PC-3 (cell line): ENCODE results near the gene LY86. TPM values are rescaled to one million over a fixed set of nuclear protein-coding genes. Genes with fewer than 3 reads are reported as not detected.

ENCODE experiments used
- ATAC-seq: fragments of 200-7000 bp; cut with Tn5 transposase; 2 replicates; pipeline ENCODE4 v1.9.1; 2020; ENCODE audit warnings: mild to moderate bottlenecking, moderate library complexity
- BruUV-seq: library from RNA; stranded (reverse); fragments of 400-500 nt; replicated peaks from 2 replicates; lab custom pipeline; 2021; lab: Mats Ljungman, UMichigan
- CTCF ChIA-PET: fragments of 300-600 bp; sonication (Branson Sonifier 250); formaldehyde crosslinking; loops from one replicate; lab custom pipeline; 2022; ENCODE audit warnings: antibody characterized with exemption; lab: Charles Lee
- POLR2A ChIA-PET: fragments of 300-600 bp; sonication (Branson Sonifier 250); formaldehyde crosslinking; loops from one replicate; lab custom pipeline; 2022; ENCODE audit warnings: antibody characterized with exemption; ENCODE audit not compliant: unreplicated experiment; lab: Charles Lee
- DNase-seq: peaks from one replicate; pipeline ENCODE4 v3.0.0-alpha.2; 2015
- H2AFZ ChIP-seq: fragments of 300-600 bp; sonication (generic); 2 replicates; pipeline ENCODE4 v1.6.0; 2016; ENCODE audit warnings: antibody characterized with exemption, low read length
- H3F3A ChIP-seq: fragments of 300-600 bp; sonication (generic); one replicate; pipeline ENCODE4 v1.6.0; 2017; ENCODE audit warnings: antibody characterized with exemption, low read length, control low read depth, mild to moderate bottlenecking; ENCODE audit not compliant: unreplicated experiment
- H3K27ac ChIP-seq: fragments of 300-600 bp; sonication (generic); 2 replicates; pipeline ENCODE4 v1.5.1; 2016; ENCODE audit warnings: mild to moderate bottlenecking, low read length
- H3K27me3 ChIP-seq: fragments of 300-600 bp; sonication (generic); 2 replicates; pipeline ENCODE4 v1.6.1; 2016; ENCODE audit warnings: low read length, mixed read lengths
- H3K36me3 ChIP-seq: fragments of 300-600 bp; sonication (generic); 2 replicates; pipeline ENCODE4 v1.6.1; 2016; ENCODE audit warnings: low read depth, mixed run types, low read length, mixed read lengths
- H3K4me1 ChIP-seq: fragments of 300-600 bp; sonication (generic); 2 replicates; pipeline ENCODE4 v1.5.1; 2016; ENCODE audit warnings: low read length; ENCODE audit not compliant: insufficient read depth
- H3K4me2 ChIP-seq: fragments of 300-600 bp; sonication (generic); 2 replicates; pipeline ENCODE4 v1.6.0; 2016; ENCODE audit warnings: low read length
- H3K4me3 ChIP-seq: fragments of 300-600 bp; sonication (generic); 2 replicates; pipeline ENCODE4 v1.5.1; 2016; ENCODE audit warnings: mild to moderate bottlenecking, low read length, mixed read lengths
- H3K79me2 ChIP-seq: fragments of 300-600 bp; sonication (generic); 2 replicates; pipeline ENCODE4 v1.6.1; 2017; ENCODE audit warnings: low read length, mixed read lengths
- H3K9ac ChIP-seq: fragments of 300-600 bp; sonication (generic); 2 replicates; pipeline ENCODE4 v1.6.0; 2016; ENCODE audit warnings: mild to moderate bottlenecking, low read length
- H3K9me2 ChIP-seq: fragments of 300-600 bp; sonication (generic); replicated peaks from 2 replicates; pipeline ENCODE4 v1.6.1; 2016; ENCODE audit warnings: mixed run types, low read length, mixed read lengths
- H3K9me3 ChIP-seq: fragments of 300-600 bp; sonication (generic); 2 replicates; pipeline ENCODE4 v1.6.1; 2016; ENCODE audit warnings: low read length, mixed read lengths
- H4K20me1 ChIP-seq: fragments of 300-600 bp; sonication (generic); 2 replicates; pipeline ENCODE4 v1.6.1; 2016; ENCODE audit warnings: low read length, mixed read lengths
- CTCF ChIP-seq: fragments of 300-600 bp; sonication (generic); conservative IDR thresholded peaks from 2 replicates; pipeline ENCODE4 v1.5.1; 2017; ENCODE audit warnings: antibody characterized with exemption, low read depth, mild to moderate bottlenecking, low read length
- EZH2 ChIP-seq: fragments of 300-600 bp; sonication (generic); IDR thresholded peaks from one replicate; pipeline ENCODE4 v1.6.1; 2017; ENCODE audit warnings: antibody characterized with exemption, mild to moderate bottlenecking, low read length; ENCODE audit not compliant: unreplicated experiment
- EZH2phosphoT487 ChIP-seq: fragments of 300-600 bp; sonication (generic); IDR thresholded peaks from 2 replicates; pipeline ENCODE4 v1.6.1; 2018; ENCODE audit warnings: mild to moderate bottlenecking, antibody characterized with exemption, low read length, borderline replicate concordance
- intact Hi-C: fragments of 100-400 bp; cut with micrococcal nuclease; formaldehyde crosslinking; loops from 2 replicates; pipeline ENCODE4 v1.9.0; 2023
- total RNA-seq: library from RNA; depleted of rRNA; stranded (reverse); fragments of >200 nt; gene quantifications from 2 replicates; pipeline ENCODE4 v1.2.3, GENCODE V29; 2014

LY86 gene
- total RNA-seq, 1 experiment from 2014 or later, result not detected

DNA sequence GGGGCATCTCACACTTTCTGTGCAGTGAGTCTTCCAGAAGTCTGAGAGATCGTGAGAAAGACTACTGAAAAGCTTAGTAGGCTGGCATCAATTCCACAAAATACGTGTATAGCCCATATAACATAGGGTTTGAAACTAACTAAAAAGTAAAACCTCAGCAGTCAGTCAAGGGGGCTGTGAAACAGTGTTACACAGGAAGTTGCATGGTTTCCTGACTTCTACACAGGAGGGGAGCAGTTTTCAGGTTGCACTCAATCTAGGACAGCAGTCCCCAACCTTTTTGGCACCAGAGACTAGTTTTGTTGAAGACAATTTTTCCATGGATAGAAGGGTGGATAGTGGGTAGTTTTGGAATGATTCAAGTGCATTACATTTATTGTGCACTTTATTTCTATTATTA lies 4.7 kb upstream of the LY86 start:
- H3K27ac ChIP-seq, result no peak overlapping the region
- intact Hi-C loops, result no loop called here
- H4K20me1 ChIP-seq, result no peaks in the 10 kb centered on the region
- TF ChIP-seq EZH2phosphoT487, result no peak
- no peak for TF ChIP-seq CTCF
- no peak for TF ChIP-seq EZH2
- no peak overlapping the region for H3K4me3 ChIP-seq
- H3F3A ChIP-seq, result no peaks in the 10 kb centered on the region
- ChIA-PET CTCF (no interaction called here), POLR2A (no interaction called here)
- H3K9ac ChIP-seq, result no peak overlapping the region
- H3K9me2 ChIP-seq, result no peaks in the 10 kb centered on the region
- H3K27me3 ChIP-seq, result peaks cover 62% of the 10 kb centered on the region
- H2AFZ ChIP-seq, result no peak overlapping the region
- no peak for ATAC-seq
- BruUV-seq, result no TSS peak
- no peaks in the 10 kb centered on the region for H3K4me1 ChIP-seq
- no peaks in the 10 kb centered on the region for H3K9me3 ChIP-seq
- no peak overlapping the region for H3K4me2 ChIP-seq
- no peaks in the 10 kb centered on the region for H3K36me3 ChIP-seq
- no peaks in the 10 kb centered on the region for H3K79me2 ChIP-seq
- DNase-seq, result no peak

- Histone ChIP-seq H3K4me3 (no peak overlapping the region), H3K4me1 (no peaks in the 10 kb centered on the region), H3K27me3 (peaks cover 60% of the 10 kb centered on the region), H3F3A (no peaks in the 10 kb centered on the region), H3K9ac (no peak overlapping the region), H4K20me1 (no peaks in the 10 kb centered on the region), H3K27ac (no peak overlapping the region), H3K9me2 (no peaks in the 10 kb centered on the region), H3K79me2 (no peaks in the 10 kb centered on the region), H3K36me3 (no peaks in the 10 kb centered on the region), H3K4me2 (no peak overlapping the region), H2AFZ (no peak overlapping the region), H3K9me3 (no peaks in the 10 kb centered on the region)
- ChIA-PET CTCF (no interaction called here), POLR2A (no interaction called here)
- intact Hi-C loops, result no loop called here
- BruUV-seq, result no TSS peak
- DNase-seq (no peak), ATAC-seq (no peak)
- TF ChIP-seq CTCF (0 out of 2 replicates have a peak, but pooled peaks have one; percentile 8), EZH2 (no peak), EZH2phosphoT487 (no peak)
These were observed 4.1 kb upstream of the LY86 start for GRCh38 chr6:6584310-6585002.

- Histone ChIP-seq H4K20me1 (no peaks in the 10 kb centered on the region), H3K36me3 (no peaks in the 10 kb centered on the region), H3K27ac (no peak overlapping the region), H3K9ac (no peak overlapping the region), H3K9me2 (no peaks in the 10 kb centered on the region), H2AFZ (no peak overlapping the region), H3K4me3 (no peak overlapping the region), H3F3A (no peaks in the 10 kb centered on the region), H3K4me2 (no peak overlapping the region), H3K27me3 (peaks cover 56% of the 10 kb centered on the region), H3K79me2 (no peaks in the 10 kb centered on the region), H3K9me3 (no peaks in the 10 kb centered on the region), H3K4me1 (no peaks in the 10 kb centered on the region)
- CTCF ChIA-PET, result no interaction called here
- POLR2A ChIA-PET, result no interaction called here
- DNase-seq (no peak), ATAC-seq (no peak)
- TF ChIP-seq CTCF (no peak), EZH2phosphoT487 (no peak), EZH2 (no peak)
- BruUV-seq, result no TSS peak
- intact Hi-C loops, result no loop called here
These were observed 3.6 kb upstream of the LY86 start for GRCh38 chr6:6585003-6585311.
